Chondrocyte (in vitro differentiated cells): Measurements from ENCODE around the gene TTC3. TPM values are rescaled to one million over a fixed set of nuclear protein-coding genes. Genes with fewer than 3 reads are reported as not detected.

Experiments used
- DNase-seq: peaks from one replicate; pipeline ENCODE4 v3.0.0; 2021; ENCODE audit warnings: mixed read lengths, low spot score
- H3K27ac Mint-ChIP-seq: one replicate; pipeline ENCODE4 v1.8.0; 2021; ENCODE audit warnings: mild to moderate bottlenecking, moderate library complexity, mixed read lengths; ENCODE audit not compliant: unreplicated experiment
- H3K27me3 Mint-ChIP-seq: 2 replicates; pipeline ENCODE4 v1.8.0; 2021; ENCODE audit warnings: low read depth, mixed read lengths
- H3K36me3 Mint-ChIP-seq: 2 replicates; pipeline ENCODE4 v1.8.0; 2021; ENCODE audit warnings: low read depth, mixed read lengths
- H3K4me1 Mint-ChIP-seq: 2 replicates; pipeline ENCODE4 v1.8.0; 2021; ENCODE audit warnings: low read depth, mild to moderate bottlenecking, mixed read lengths
- H3K4me3 Mint-ChIP-seq: one replicate; pipeline ENCODE4 v1.8.0; 2021; ENCODE audit warnings: mild to moderate bottlenecking, moderate library complexity, mixed read lengths; ENCODE audit not compliant: unreplicated experiment
- H3K9me3 Mint-ChIP-seq: 2 replicates; pipeline ENCODE4 v1.8.0; 2021; ENCODE audit warnings: low read depth, mixed read lengths
- total RNA-seq: library from RNA; stranded (reverse); gene quantifications from 3 replicates; pipeline ENCODE4 v1.2.1, GENCODE V29; 2021
- TF ChIP-seq, protein P1 (sequence below): fragments of 200-600 bp; sonication (generic); IDR thresholded peaks from 2 replicates; pipeline ENCODE4 v1.5.0; 2021; ENCODE audit warnings: antibody characterized with exemption, mild to moderate bottlenecking, moderate library complexity

TTC3 gene
- total RNA-seq, 1 donor from 2014 or later: 258 TPM

DNA sequence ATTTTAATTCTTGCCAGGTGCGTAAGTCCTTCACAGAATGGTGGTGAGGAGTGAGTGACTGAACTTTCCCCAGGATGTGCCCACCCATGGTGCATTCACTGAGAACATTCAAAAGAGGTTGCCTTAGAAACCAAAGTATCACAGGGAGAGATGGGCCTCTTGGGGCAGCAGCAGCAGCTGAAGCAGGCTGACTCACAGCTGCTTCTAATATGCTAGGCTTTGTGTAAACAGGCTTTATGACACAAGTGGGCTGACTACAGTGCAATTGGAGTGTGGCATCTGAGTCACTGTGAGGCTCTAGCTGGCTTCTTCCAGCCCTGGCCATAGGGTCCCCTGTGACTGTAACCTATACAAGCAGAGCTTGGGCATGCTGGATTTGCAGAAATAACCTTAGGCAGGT lies 12.8 kb upstream of the TTC3 start:
- no peaks in the 10 kb centered on the region for H3K27me3 Mint-ChIP-seq
- no peak for DNase-seq
- H3K36me3 Mint-ChIP-seq: no peaks in the 10 kb centered on the region
- peak overlapping the region; percentile 94 for H3K27ac Mint-ChIP-seq
- no peak overlapping the region for H3K4me3 Mint-ChIP-seq
- no peaks in the 10 kb centered on the region for H3K9me3 Mint-ChIP-seq
- H3K4me1 Mint-ChIP-seq: peaks cover 27% of the 10 kb centered on the region
- TF ChIP-seq, protein P1, sequence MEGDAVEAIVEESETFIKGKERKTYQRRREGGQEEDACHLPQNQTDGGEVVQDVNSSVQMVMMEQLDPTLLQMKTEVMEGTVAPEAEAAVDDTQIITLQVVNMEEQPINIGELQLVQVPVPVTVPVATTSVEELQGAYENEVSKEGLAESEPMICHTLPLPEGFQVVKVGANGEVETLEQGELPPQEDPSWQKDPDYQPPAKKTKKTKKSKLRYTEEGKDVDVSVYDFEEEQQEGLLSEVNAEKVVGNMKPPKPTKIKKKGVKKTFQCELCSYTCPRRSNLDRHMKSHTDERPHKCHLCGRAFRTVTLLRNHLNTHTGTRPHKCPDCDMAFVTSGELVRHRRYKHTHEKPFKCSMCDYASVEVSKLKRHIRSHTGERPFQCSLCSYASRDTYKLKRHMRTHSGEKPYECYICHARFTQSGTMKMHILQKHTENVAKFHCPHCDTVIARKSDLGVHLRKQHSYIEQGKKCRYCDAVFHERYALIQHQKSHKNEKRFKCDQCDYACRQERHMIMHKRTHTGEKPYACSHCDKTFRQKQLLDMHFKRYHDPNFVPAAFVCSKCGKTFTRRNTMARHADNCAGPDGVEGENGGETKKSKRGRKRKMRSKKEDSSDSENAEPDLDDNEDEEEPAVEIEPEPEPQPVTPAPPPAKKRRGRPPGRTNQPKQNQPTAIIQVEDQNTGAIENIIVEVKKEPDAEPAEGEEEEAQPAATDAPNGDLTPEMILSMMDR: peak; percentile 38

DNA sequence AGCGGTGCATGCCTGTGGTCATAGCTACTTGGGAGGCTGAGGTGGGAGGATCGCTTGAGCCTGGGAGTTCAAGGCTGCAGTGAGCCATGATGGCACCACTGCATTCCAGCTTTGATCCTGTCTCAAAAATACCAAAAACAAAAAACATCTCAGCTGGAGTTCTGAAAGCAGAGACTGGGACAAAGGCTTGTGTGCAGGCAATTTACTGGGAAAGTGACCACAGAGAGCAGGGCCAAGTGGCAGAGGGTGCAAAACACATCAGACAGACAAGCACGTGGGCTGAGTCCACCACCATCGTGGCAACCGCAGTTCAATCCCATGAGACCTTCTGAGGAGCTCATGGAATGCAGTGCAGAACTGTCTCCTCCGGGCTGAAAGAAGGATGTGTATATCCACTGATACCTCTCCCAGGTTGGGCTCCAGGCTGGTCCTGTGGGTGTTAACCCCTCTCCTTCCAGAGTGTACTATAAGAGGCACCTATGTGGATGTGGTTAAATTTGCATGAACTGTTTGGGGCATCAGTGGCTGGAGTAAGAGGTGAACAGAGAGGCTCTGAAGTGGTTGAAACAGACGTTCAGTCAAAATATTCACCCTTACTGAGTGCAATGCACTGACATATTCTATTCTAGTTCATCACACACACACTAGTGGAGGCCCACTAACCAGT lies 11.0 kb upstream of the TTC3 start:
- H3K27me3 Mint-ChIP-seq: no peaks in the 10 kb centered on the region
- no peak overlapping the region for H3K4me3 Mint-ChIP-seq
- DNase-seq: no peak
- no peaks in the 10 kb centered on the region for H3K9me3 Mint-ChIP-seq
- H3K4me1 Mint-ChIP-seq: peaks cover 27% of the 10 kb centered on the region
- H3K36me3 Mint-ChIP-seq: no peaks in the 10 kb centered on the region
- H3K27ac Mint-ChIP-seq: peak overlapping the region; percentile 80
- TF ChIP-seq, protein P1: no peak

DNA sequence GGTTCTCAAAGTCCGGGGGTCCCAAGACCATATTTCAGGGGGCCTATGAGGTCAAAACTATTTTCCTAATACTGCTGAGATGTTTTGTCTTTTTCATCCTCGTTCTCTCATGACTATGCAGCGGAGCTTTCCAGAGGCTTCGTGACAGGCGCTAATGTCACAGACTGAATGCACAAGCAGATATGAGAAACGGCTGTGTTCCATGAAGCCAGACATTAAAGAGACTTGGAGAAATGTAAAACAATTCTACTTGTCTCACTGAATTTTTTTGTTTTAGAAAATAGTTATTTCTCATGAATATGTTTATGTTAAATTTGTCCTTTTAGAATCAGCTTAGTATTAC lies 10.5 kb upstream of the TTC3 start:
- TF ChIP-seq, protein P1: no peak
- Mint-ChIP-seq H3K27me3 (no peaks in the 10 kb centered on the region), H3K36me3 (no peaks in the 10 kb centered on the region), H3K4me3 (no peak overlapping the region), H3K9me3 (no peaks in the 10 kb centered on the region), H3K27ac (no peak overlapping the region), H3K4me1 (peaks cover 27% of the 10 kb centered on the region)
- DNase-seq: no peak

DNA sequence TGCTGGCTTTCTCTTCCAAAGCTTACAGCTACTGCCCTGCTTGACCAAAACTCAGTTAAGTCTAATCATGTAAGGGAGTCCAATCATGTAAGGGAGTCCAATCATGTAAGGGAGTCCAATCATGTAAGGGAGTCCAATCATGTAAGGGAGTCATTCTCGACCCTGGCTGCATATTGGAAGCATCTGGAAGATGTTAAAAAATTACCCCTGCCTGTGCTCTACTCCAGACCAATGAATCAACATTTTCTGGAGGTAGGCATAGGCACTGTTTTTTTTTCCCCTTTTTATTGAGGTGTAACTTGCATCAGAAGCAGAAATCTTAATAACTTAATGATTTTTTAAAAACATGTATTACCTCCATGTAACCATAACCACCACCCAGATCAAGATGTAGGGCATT lies 9.6 kb upstream of the TTC3 start:
- H3K27me3 Mint-ChIP-seq: no peaks in the 10 kb centered on the region
- no peak for DNase-seq
- peaks cover 1% of the 10 kb centered on the region for H3K36me3 Mint-ChIP-seq
- H3K4me1 Mint-ChIP-seq: peaks cover 27% of the 10 kb centered on the region
- H3K9me3 Mint-ChIP-seq: no peaks in the 10 kb centered on the region
- H3K4me3 Mint-ChIP-seq: no peak overlapping the region
- TF ChIP-seq, protein P1: no peak
- no peak overlapping the region for H3K27ac Mint-ChIP-seq

DNA sequence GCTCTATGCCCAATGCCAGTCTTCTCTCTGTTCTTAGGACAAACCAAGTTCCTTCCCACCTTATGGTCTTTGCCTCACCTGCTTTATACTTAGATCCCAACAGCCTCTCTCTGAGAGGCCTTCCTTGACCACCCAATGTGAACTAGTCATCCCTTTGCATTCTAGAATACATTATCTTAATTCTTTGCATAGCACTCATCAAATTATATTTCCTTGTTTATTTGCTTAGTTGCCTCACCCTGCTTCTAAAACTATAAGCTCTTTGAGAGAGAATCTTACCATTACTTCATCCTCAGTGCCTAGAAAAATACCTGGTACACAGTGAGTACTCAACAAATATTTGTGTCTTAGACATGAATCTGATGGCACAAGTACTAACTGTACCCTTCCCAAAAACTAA lies 8.2 kb upstream of the TTC3 start:
- Mint-ChIP-seq H3K4me3 (no peak overlapping the region), H3K27ac (no peak overlapping the region), H3K9me3 (no peaks in the 10 kb centered on the region), H3K27me3 (no peaks in the 10 kb centered on the region), H3K36me3 (peaks cover 5% of the 10 kb centered on the region), H3K4me1 (peaks cover 25% of the 10 kb centered on the region)
- no peak for DNase-seq
- TF ChIP-seq, protein P1: no peak
